GM19023 (cell line): ENCODE data around the gene CIC.

ENCODE experiments used
- ATAC-seq: cut with Tn5 transposase; IDR thresholded peaks from one replicate; pipeline ENCODE4 v1.9.1; 2021; ENCODE audit warnings: mild to moderate bottlenecking, moderate library complexity; ENCODE audit not compliant: unreplicated experiment

Gene CIC

GRCh38 chr19:42286349-42287016 is 17.4 kb downstream of the CIC start:
- no peak for ATAC-seq

- no peak for ATAC-seq
These were observed 18.2 kb downstream of the CIC start for GRCh38 chr19:42287017-42287826.

- no peak for ATAC-seq
These were observed 18.7 kb downstream of the CIC start for GRCh38 chr19:42287827-42288107.

GRCh38 chr19:42288387-42288786 is 19.3 kb downstream of the CIC start:
- no peak for ATAC-seq

- no peak for ATAC-seq
These were observed 20.0 kb downstream of the CIC start for GRCh38 chr19:42288881-42289555.

- ATAC-seq: no peak
These were observed 20.5 kb downstream of the CIC start for GRCh38 chr19:42289556-42290041.

- no peak for ATAC-seq
These were observed 21.1 kb downstream of the CIC start for GRCh38 chr19:42290136-42290522.

- ATAC-seq: no peak
These were observed 21.7 kb downstream of the CIC start for GRCh38 chr19:42290523-42291434.

GRCh38 chr19:42291435-42291810 is 22.4 kb downstream of the CIC start:
- ATAC-seq: no peak

- no peak for ATAC-seq
These were observed 23.2 kb downstream of the CIC start for GRCh38 chr19:42292042-42292960.

GRCh38 chr19:42292963-42293362 is 23.9 kb downstream of the CIC start:
- ATAC-seq: no peak

GRCh38 chr19:42293540-42293939 is 24.5 kb downstream of the CIC start:
- no peak for ATAC-seq

- ATAC-seq: no peak
These were observed 24.9 kb downstream of the CIC start for GRCh38 chr19:42293948-42294347.

GRCh38 chr19:42294471-42295137 is 25.6 kb downstream of the CIC start:
- ATAC-seq: no peak

GRCh38 chr19:42295342-42295741 is 26.3 kb downstream of the CIC start:
- no peak for ATAC-seq

- ATAC-seq: no peak
These were observed 26.9 kb downstream of the CIC start for GRCh38 chr19:42295831-42296525.

GRCh38 chr19:42297039-42297438 is 28.0 kb downstream of the CIC start:
- no peak for ATAC-seq

- peak; percentile 7 for ATAC-seq
These were observed 32.7 kb downstream of the CIC start, which contains the start of gene PRR19 for GRCh38 chr19:42301646-42302203. Gene PRR19, plus strand, starts transcription at chr19:42302132. Its CDS starts 7,453 bp downstream, at chr19:42309585.
